ENCODE measurements around the gene PKNOX2.

PKNOX2 gene

DNA sequence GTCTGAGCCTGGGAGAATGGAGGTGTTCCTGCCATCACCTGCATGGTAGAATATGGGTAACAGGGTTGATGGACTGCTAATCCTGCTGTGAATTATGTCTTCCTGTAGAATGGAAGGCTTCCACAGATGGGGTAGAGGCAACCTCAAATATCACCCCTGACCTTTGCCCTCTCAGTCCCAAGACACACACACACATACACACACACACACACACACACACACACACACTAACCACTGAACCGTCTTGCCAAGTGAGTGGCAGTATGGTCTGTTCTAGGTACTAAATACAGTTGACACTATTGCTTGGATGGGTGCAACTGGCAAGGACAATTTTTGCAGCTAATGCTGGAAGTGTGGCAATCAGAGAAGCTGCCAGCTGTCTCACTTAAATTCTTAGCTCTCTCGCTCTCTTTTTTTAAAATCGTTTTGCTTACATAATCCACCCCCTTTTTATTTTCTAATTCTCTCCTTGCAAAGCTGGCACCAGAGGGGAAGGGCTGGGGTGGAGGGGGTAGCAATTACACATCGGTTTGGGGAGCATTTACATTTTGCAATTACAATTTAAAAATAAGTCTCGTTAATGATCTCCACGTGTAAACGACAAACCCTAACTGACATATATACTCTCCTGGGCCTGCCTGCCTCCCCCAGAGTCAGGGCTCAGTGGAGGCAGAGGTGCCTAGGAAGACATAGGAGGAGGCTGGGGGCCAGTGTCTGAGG, 169.0 kb downstream of the PKNOX2 start:
- DNase-seq (ENCODE audit: low read depth in 3 of 3, low spot score in 1 of 3), result no peak

DNA sequence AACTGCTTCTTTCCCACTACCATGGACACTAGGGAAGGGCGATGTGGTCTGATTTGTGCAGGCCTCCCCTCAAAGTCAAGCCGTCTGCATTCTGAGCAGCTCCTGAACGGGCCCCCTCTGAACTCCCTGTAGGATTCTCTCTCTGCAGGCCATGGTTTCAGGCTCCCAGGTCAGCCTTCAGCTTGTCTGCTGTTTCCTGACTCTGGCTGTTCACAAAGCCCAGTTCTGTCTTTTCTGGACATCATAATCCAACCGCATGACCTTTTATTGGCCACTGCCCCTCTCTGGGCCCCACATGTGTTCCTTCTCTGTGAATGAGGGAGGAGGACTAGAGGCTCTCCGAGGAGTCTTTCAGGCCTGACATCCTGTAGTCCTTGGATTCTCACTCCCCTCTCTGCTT, 170.6 kb downstream of the PKNOX2 start:
- DNase-seq (ENCODE audit: low read depth in 3 of 3, low spot score in 1 of 3), result no peak

DNA sequence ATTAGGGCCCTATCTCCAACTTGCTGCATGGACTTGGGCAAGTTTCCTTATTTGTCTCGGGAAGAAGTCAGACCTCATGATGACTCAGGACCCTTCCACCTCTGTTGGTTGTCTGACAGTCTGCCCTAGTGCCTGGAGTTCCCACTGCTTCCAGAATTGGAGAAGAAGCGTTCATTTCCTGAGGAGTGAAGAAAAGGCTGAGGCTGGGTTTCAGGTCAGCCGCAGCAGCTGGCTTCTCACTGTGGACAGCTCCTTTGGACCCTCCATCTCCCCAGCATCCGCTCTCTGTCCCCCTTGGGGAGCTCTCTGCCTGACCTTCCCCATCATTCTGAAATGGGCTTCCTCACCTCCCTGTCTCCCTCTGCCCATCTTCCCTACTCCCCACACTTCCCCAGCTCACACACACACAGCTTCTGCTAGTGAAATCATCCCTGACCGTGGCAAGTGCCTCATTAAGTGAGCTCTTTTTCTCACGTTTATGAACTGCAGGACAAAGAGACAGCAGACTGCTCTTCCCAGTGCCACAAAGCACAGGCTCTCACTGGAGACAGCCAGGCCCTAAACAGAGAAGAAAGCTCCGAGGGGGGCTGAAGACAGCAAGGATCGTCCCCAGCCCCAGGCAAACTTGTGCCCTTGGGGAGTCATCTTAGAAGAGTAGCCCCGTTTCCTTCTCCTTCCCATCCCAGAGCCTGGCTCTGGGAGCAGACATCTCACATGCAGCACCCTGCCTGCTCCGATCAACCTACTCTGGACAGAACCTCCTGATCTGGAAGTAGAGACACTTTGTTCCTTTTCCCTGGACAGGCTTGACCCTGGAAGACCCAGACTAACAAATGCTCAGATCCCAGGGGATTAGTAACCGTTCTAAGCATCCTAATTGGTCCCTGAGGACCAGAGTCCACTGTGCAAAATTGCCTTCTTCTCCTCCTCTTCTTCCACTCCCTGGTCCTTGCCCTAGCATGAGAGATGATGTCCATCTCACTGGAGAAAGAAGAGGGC, 173.6 kb downstream of the PKNOX2 start:
- DNase-seq (ENCODE audit: low read depth in 3 of 3, low spot score in 1 of 3), result no peak

DNA sequence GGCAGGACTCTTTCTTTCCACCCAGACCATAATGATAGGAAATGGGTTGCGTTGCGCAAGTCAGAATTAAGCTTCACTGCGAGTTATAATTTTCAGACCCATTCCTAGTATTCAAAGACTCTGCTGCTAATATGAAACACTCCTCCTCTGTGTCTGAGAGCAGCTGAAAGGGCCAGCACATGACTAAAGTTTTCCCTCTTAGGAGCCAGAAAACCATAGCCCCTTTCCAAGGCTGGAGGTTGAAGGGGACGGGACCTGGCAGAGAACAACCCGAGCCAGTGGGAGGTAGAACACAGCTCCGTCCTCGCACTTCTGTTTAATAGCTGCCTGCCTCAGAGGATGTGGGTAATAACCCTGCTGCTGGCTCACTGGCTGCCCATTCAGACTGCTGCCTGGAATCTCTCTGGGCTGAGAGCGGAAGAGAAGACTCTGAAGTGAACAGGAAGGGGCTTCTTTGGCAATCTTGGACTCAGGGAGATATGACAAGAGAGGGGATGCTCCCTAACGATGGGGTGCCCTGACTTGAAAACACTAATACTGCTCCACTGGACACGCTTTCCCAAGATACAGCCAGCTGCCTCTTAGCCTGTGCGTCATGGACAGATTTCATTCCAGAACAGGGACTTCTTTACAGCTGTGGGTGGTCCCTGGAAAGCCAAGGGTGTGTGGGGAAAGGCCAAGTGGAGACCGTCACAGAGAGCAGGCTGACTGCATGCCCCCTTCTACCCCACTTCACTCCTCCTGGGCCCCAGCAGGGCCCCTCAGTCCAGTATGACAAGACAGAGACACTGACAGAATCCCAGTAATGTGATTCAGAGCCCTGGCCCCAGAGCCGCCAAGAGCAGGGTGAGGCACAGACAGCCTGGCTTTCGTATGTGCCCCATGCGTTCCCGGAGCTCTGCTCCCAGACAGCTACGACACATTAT, 174.6 kb downstream of the PKNOX2 start:
- DNase-seq (ENCODE audit: low read depth in 3 of 3, low spot score in 1 of 3), result no peak

DNA sequence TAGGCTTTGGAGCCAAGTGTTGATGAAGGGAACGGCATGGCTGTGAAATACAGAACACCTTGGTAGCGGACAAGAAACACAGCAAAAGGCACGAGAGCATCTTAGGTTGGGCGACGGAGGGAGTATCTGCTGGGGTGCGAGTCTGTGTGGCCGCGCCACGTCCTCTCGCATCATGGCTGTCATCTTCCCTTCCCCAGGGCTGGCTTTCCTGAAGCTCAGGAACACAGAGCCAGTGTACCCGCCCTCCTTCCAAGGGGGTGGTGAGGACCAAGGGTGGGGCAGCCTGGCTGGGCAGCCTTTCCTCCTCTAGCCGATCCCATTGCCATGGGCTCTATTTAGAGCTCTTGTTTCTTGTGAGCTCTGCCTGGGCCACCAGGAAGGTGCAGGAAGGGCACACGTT, 177.1 kb downstream of the PKNOX2 start:
- no peak for DNase-seq (ENCODE audit: low read depth in 3 of 3, low spot score in 1 of 3)

DNA sequence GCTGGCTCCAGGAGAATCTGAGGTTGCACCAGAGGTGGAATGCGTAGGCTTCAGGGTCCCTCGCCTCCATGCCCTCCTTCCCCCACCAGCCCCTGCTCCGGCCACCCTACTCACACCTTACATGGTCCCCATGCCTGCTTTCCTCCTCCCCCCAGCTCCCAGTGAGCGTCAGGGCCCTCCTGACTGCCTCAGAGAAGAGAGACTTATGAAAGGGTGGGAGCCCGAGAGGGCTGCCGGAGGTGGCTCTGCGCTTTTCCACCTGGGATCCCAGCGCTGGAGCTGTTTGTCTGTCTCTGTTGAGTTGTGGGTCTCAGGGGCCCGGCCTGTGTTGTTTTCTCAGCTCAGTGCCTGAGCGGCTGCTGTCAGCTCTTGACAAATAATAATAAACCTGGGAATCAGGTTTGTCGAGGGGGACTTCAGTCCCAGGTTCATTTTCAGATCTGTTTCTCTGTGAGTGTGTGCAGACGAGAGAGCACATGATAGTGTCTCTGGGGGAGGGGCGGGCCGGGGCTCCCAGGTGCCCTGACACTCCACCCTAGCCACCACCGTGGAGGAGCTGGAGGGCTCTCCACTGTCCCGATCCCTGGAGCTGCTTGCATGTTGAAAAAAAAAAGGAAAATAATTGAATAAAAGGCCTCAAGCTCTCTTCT, 177.9 kb downstream of the PKNOX2 start:
- DNase-seq (ENCODE audit: low read depth in 3 of 3, low spot score in 1 of 3), result no peak

DNA sequence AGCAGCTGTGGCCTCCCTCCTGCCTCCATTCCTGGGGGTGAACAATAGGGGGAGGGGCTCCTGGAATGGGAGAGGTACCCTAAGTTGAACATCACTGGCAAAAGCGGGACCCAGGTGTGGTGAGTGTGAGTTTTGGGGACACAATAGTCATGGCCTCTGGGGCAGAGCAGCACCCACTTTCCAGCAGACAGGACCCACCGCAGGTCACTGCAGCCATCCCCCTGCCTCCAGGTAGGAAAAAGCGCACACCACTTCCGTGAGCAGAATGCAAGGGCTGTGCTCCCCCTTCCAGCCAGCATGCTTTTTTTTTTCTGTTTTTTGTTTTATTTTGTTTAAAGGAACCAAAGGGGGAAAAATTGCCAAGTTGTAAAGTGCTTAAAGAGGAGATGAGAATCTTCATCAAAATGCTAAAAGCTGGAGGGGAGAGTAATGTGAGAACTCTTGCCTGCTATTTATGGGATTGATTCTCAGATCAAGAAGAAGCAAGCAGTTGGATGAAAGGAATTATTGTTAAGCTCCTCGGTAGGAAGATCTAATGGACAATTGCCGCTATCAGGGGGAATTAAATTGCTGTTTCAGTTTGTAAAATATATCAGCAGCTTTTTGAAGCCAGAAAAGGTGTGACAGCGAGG, 178.7 kb downstream of the PKNOX2 start:
- DNase-seq (ENCODE audit: low read depth in 3 of 3, low spot score in 1 of 3), result no peak

DNA sequence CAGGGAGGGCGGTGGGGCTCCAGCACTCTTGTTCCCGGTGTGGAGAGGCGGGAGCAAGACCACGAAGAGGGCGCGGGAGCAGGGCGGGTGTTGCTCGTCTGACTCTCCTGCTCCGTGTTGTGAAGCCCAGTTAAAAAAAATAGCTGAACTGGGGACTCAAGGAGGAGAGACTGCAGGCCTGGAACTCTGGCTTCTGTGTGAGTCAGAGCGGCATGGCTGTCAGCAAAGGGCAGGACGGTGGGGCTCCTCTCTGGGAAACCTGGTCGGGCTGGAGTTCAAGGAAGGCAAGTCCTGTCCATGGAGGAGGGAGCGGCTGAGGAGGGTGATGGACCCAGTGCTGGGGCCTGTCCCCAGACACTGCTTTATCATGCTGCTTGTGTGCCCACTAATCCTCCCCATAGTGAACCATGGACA, 179.2 kb downstream of the PKNOX2 start:
- no peak for DNase-seq (ENCODE audit: low read depth in 3 of 3, low spot score in 1 of 3)

DNA sequence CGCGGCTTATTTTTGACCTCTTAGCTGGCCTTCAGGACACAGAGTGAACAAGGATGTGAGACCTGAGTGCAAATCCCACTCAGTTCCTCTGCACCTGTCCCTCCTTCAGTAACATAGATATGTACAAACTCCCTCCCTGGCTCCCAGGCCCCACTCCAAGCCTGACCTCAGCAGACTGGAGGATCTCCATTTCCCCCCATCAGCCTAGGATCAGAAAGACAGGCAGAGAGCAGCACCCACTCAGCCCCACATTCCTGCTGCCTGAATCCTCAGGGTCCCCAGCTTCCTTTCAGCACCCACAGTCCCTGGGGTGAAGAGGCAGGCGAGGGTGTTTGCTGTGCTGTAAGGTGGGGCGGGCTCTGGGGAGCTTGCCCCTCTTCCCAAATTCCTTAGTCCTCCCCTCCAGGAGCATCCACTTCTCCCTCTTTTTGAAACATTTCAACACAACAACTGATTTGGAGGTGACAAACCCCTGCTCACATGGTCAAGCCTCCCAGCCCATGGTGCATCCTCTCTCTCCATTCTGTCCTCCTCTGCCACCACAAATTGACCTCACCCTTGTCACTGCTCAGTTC, 180.4 kb downstream of the PKNOX2 start:
- DNase-seq (ENCODE audit: low read depth in 3 of 3, low spot score in 1 of 3), result no peak

DNA sequence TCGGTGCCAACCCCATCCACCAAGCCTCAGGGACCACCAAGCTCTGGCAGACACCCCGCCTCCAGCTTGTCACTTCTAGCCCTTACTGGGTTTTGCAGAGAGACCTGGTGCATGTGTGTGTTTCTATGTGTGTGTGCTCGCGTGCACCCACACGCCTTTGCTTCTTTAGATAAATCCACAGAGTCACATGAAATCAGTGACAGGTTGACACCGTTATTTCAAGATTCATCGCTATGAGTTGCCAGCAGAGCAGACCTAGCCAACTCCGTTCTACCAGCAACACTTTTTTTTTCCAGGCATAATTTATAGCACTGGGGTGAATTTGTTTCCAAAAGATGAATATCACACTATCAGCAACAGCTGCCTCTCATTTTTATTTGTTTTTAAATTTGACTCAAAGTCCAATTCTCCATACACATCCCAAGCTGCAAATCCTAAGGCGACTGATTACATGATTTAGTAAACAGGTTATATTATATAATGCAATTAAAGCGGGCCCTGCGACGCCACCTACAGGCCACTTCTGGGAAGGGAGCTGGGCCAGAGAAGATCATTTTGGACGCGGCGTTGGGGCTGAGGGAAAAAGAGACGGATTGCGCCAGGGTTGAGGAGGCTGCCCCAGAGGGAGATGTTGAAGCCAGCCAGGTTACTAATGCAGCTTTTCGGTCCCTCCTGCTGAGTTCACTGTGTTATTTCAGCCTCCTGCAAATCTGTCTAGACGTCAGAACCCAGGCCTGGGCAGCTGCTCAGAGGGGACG, 181.0 kb downstream of the PKNOX2 start:
- peak in 1 of 3 donors; percentile 8 for DNase-seq (ENCODE audit: low read depth in 3 of 3, low spot score in 1 of 3)

DNA sequence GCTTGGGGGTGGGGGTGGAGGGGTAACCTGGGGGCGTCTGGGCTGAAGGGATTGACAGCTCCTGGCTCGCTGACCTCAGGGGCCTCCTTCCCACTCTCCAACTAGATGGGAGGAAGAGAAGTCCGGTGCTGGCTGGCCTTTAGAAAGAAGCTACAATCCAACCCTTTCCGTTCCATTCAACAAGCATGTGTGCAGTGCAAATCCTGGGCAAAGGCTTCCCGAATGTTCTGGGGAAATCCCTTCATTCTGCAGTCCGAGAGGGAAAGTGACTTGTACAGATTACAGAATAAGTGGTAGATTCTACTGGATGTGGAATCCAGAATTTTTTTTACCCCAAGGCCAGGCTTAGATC, 181.6 kb downstream of the PKNOX2 start:
- no peak for DNase-seq (ENCODE audit: low read depth in 3 of 3, low spot score in 1 of 3)

DNA sequence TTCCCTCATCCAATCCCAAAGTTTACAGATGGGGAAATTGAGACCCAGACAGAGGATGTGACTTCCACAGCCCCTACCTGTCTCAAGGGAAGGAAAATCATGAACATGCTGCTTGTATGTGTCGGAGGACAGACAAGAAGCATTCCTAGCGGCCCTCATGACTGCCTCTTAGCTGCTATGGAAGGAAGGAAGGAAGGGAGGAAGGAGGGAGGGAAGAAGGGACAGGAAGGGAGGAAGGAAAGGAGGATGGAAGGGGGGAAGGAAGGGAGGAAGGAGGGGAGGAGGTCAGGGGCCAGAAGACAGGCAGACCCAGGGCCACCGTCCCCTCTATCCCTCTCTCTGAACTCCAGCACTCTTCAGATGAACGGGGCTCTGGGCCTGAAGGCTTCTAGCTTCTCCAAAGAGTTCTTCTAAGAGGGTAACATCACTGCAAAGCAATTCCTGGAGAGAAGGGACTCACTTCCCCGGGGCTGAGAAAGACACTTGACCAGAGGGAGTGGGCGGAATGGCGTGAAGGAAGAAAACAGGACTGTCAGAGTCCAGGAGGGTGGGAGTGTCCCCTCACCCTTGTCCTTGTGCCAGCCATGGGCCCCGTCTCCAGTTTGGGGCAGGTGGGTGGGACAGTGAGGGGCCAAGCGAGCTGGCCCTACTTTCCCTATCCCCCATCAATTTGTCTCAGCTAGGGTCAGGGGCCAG, 182.2 kb downstream of the PKNOX2 start:
- no peak for DNase-seq (ENCODE audit: low read depth in 3 of 3, low spot score in 1 of 3)

DNA sequence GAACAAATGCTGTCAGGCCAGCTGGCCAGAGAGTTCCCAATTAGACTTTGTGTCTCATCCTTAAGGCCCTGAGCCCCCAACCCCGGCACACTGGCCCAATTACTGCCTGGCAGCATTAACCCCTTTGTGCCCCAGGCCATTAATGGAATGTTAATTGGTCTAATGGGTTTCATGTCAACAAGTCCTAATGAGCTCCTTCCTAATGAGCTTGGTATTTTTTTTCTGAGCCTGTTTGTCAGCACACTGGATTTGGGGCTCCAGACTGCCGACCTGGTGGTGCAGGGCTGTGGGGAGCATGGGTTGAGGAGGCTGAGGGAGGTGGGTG, 182.7 kb downstream of the PKNOX2 start:
- no peak for DNase-seq (ENCODE audit: low read depth in 3 of 3, low spot score in 1 of 3)

DNA sequence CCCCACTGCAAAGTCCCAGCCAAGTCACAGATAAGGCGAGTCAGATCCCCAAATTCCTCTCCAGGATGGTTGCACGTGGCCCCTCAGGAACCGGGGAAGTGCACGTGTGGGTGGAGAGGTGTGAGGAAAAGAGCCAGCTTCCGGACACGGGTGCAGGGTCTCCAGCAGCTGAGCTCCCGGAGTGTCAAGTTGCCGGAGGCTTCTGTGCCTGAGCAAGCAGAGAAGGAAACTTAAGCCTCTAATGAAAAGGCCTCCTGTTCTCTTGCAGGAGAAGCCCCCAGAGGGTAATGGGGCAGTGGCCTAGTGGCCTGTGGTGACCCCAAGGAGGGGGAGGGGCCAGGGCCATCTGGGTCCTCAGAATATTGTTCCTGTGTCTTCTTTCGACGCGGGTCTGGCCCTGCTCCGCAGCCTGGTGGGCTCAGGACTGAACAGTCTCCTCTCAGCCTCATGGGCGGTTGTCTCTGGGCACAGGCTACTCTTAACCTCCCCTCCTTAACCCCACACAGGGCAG, 183.6 kb downstream of the PKNOX2 start:
- no peak for DNase-seq (ENCODE audit: low read depth in 3 of 3, low spot score in 1 of 3)

DNA sequence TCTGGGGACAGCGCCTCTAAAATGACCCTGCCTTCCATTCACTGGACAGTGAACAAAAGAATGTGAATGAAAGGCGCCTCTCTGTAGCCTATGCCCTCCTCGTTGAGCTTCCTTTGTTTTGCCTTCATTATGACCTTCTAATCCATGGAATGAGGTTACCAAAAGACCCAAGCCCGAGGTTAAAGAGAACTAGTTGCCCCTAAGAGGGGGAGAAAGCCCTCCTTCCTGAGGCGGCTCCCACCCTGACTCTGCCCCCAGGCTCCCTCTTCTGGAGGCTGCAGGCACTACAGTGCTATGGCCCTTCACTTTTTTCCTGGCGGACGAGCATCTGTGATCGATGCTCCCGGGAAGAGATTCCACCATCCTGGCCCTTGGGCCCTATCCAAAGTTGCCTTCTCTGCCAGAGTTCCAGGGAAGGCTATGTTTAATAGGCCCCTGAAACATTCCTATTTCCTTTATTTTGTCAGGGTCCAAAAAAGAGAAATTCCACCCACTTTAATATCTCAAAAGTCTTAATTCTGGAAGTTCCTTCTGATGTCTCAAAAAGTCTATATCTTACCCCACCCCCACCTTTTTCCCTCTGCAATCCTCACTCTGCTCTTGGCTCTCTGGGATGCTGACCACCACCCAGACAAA, 184.2 kb downstream of the PKNOX2 start:
- peak in 2 of 3 donors; percentile 9 to 21 for DNase-seq (ENCODE audit: low read depth in 3 of 3, low spot score in 1 of 3)

DNA sequence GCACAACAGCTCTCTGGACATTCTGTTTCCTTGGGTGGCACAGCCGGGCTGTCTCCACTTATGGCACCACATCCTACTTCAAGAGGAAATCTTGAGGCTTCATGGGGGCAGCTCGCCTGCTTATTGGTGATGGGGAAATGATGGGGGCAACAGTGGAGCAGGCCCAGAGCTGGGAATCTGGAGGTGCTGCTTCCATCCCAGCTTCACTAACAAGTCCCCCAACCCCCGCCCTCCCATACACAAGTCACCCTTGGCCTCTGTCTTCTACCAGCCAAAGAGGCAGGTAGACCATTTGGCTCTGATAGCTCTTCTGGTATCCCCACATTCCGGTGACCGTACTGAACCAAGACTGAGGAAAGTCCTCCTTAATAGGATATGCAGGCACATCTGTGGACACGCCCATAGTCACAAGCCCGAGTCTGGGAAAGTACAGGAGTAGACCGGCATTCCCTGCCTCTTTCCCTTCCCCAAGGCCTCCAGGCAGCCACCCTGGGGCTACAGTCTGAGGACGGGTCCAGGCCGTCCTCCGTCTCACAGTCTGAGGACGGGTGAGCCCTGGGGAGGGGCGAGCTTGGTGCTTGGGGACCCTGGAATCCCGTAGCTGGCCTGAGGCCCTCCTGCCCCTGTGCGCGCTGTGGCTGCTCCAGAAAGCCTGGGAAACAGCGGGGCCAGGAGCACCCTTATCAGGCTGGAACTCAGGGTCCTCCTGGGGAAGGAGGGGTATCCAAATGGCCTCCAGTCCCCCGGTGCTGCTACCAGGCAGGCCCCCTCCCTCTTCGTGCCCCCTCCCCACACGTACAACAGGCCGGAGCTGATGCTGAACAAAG, 185.9 kb downstream of the PKNOX2 start:
- no peak for DNase-seq (ENCODE audit: low read depth in 3 of 3, low spot score in 1 of 3)

All from stimulated activated CD4-positive, alpha-beta T cell treated with anti-CD3 and anti-CD28 coated beads, TNF-alpha, amount 100 ng/mL, for 1 hour (primary cell).